Measurements from ENCODE around the gene SLC38A10. TPM values are rescaled to one million over a fixed set of nuclear protein-coding genes. Genes with fewer than 3 reads are reported as not detected.

SLC38A10 gene
- total and polyA plus RNA-seq, 2 of the 13 experiments (the other 11 are each of a cell fraction or from before 2014, with no cell fraction given), result 23.4 to 55.8 TPM

DNA sequence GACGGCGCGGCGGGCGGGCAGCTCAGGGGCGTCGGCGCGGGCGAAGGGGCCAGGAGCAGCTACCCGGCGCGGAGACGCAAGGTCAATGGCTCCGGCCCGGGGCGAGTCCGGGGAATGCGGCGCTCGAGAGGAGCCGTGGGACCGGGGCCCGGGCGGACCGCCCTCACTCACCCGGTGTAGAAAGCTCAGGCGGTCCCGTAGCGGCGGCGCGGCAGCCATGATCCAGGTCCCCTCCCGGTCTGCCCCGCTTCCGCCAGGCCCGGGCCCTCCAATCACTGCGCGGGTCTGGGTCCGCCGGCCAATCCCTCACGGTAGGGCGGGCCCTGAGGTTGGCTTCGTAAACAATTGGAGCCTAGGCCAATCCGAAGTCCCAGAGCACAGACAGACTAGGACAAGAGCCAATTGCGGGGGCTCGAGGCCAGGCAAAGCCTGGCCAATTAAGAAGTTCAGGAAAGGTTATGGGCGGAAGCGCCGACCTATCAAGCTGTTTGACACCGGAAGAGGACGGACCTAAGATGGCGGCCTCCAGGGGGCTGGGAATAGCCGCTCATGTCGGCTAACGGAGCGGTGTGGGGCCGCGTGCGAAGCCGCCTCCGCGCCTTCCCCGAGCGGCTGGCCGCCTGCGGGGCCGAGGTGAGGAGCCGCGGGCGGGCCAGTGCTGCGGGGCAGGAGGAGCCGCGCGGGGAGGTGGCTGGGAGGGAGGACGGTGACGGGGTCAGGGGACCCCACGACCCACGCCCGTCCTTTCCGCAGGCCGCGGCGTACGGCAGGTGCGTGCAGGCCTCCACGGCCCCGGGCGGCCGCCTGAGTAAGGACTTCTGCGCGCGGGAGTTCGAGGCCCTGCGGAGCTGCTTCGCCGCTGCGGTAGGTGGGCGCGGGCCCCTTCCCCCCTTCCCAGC lies 56.0 kb downstream of the SLC38A10 start, which contains the start of the genes NDUFAF8 and TEPSIN:
Gene NDUFAF8, plus strand, starts transcription at position 504 of the 899 bp plus-strand sequence. Its CDS starts 46 bp downstream, at position 550.
Gene TEPSIN, minus strand, starts transcription at position 241 of the 899 bp plus-strand sequence. Its CDS starts 22 bp downstream, at position 219.
- in situ Hi-C loops (cut with HindIII; ENCODE audit: extremely low pct_ligation_motif_present, low pct_unique_long_range_greater_than_20kb) (no loop called here), intact Hi-C loops (cut with micrococcal nuclease; ENCODE audit: unreplicated experiment) (loop anchor here (1.0 kb wide), 1 partner anchor 16 kb away; no protein-coding TSS in a partner anchor)
- FAIRE-seq (peak; percentile 99), DNase-seq (ENCODE audit: low spot score) (peak; percentile 100), ATAC-seq (peak; percentile 95)
- 0% methylated on average over 12 of the region's 100 CpGs for WGBS (ENCODE audit: low lambda C conversion rate)
- Histone ChIP-seq H3K4me1 (ENCODE audit: insufficient read depth, low read length) (peaks cover 27% of the 10 kb centered on the region), H3K4me2 (ENCODE audit: low read depth, low read length) (peak within 1 kb of the TSS; percentile 91), H3K9me3 (ENCODE audit: low read length) (no peaks in the 10 kb centered on the region), H3K27me3 (ENCODE audit: control insufficient read depth in 1 of 2, insufficient read depth in 2 of 2, low read length in 2 of 2) (no peaks in the 10 kb centered on the region; a peak in 1 of 5 replicates), H3K4me3 (replicated peaks in 1 of 3; ENCODE audit: insufficient read depth in 1 of 3, low read depth in 2 of 3, low read length in 3 of 3) (peak within 1 kb of the TSS; percentile 94 to 98 (median 96)), H3K36me3 (replicated peaks in 1 of 2; ENCODE audit: control insufficient read depth in 1 of 2, insufficient read depth in 2 of 2, low read length in 2 of 2) (peaks cover 4 to 6% of the 10 kb centered on the region in 2 experiments; a peak in 2 of 5 replicates), H4K20me1 (ENCODE audit: insufficient read depth, low read length) (peaks cover 8% of the 10 kb centered on the region; the same call in 1 of the 2 replicates), H3K79me2 (ENCODE audit: insufficient read depth, low read length) (peaks cover 40% of the 10 kb centered on the region), H3K27ac (ENCODE audit: extremely low read length, insufficient read depth, low read length) (peak within 1 kb of the TSS; percentile 81), H3K9ac (ENCODE audit: insufficient read depth, low read depth, low read length) (peak within 1 kb of the TSS; percentile 98), H2AFZ (ENCODE audit: low read length) (no peak within 1 kb of the TSS)
- CTCF ChIA-PET (ENCODE audit: low intra/inter-chr PET ratio, low total read pairs), result no interaction called here
- POLR2A ChIA-PET, result interaction anchor here (0.6 to 3.8 kb wide), 23 partner anchors 9 to 445 kb away, joined by 3 to 61 read pairs (median 4); partner anchors contain the start of genes ARL16, CEP131, HGS and PVALEF
- BruUV-seq (replicated peaks), result no TSS peak
- TF ChIP-seq, protein P1, sequence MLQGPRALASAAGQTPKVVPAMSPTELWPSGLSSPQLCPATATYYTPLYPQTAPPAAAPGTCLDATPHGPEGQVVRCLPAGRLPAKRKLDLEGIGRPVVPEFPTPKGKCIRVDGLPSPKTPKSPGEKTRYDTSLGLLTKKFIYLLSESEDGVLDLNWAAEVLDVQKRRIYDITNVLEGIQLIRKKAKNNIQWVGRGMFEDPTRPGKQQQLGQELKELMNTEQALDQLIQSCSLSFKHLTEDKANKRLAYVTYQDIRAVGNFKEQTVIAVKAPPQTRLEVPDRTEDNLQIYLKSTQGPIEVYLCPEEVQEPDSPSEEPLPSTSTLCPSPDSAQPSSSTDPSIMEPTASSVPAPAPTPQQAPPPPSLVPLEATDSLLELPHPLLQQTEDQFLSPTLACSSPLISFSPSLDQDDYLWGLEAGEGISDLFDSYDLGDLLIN (CRISPR knock-in tag; IDR thresholded peaks at IDR 0.05; ENCODE audit: borderline replicate concordance), result no peak
- TF ChIP-seq ZNF782 (CRISPR knock-in tag; IDR thresholded peaks at IDR 0.05; ENCODE audit: borderline replicate concordance) (no peak; the same call in 1 of the 2 replicates), NFKB2 (CRISPR knock-in tag; IDR thresholded peaks at IDR 0.05; ENCODE audit: borderline replicate concordance) (peak; percentile 36; the same call in 1 of the 2 replicates), KAT8 (CRISPR knock-in tag; IDR thresholded peaks at IDR 0.05) (peak; percentile 90), RXRB (CRISPR knock-in tag; IDR thresholded peaks at IDR 0.05; ENCODE audit: borderline replicate concordance) (no peak), KLF13 (CRISPR knock-in tag; IDR thresholded peaks at IDR 0.05) (0 out of 2 replicates have a peak, but pooled peaks have one; percentile 31), GABPB1 (CRISPR knock-in tag; IDR thresholded peaks at IDR 0.05) (peak; percentile 95), ZNF792 (CRISPR knock-in tag; IDR thresholded peaks at IDR 0.05) (0 out of 2 replicates have a peak, but pooled peaks have one; percentile 17), SRSF1 (optimal IDR thresholded peaks at IDR 0.05; ENCODE audit: low read depth, low read length) (peak; percentile 92), ZNF263 (CRISPR knock-in tag; IDR thresholded peaks at IDR 0.05) (peak; percentile 79), HOXA5 (CRISPR knock-in tag; IDR thresholded peaks at IDR 0.05) (peak; percentile 64), FOXA3 (CRISPR knock-in tag; IDR thresholded peaks at IDR 0.05) (peak; percentile 54), ELF4 (CRISPR knock-in tag; IDR thresholded peaks at IDR 0.05; ENCODE audit: borderline replicate concordance) (peak; percentile 92), GATAD2A (CRISPR knock-in tag; IDR thresholded peaks at IDR 0.05) (peak; percentile 8; the same call in 1 of the 2 replicates), REXO4 (CRISPR knock-in tag; IDR thresholded peaks at IDR 0.05; ENCODE audit: borderline replicate concordance) (peak; percentile 57; the same call in 1 of the 2 replicates)
- TF ChIP-seq, protein P2, sequence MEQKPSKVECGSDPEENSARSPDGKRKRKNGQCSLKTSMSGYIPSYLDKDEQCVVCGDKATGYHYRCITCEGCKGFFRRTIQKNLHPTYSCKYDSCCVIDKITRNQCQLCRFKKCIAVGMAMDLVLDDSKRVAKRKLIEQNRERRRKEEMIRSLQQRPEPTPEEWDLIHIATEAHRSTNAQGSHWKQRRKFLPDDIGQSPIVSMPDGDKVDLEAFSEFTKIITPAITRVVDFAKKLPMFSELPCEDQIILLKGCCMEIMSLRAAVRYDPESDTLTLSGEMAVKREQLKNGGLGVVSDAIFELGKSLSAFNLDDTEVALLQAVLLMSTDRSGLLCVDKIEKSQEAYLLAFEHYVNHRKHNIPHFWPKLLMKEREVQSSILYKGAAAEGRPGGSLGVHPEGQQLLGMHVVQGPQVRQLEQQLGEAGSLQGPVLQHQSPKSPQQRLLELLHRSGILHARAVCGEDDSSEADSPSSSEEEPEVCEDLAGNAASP (CRISPR knock-in tag; IDR thresholded peaks at IDR 0.05; ENCODE audit: borderline replicate concordance), result no peak
- TF ChIP-seq, protein P3, sequence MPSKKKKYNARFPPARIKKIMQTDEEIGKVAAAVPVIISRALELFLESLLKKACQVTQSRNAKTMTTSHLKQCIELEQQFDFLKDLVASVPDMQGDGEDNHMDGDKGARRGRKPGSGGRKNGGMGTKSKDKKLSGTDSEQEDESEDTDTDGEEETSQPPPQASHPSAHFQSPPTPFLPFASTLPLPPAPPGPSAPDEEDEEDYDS (CRISPR knock-in tag; IDR thresholded peaks at IDR 0.05), result peak; percentile 48; the same call in 1 of the 2 replicates
- TF ChIP-seq, protein P4, sequence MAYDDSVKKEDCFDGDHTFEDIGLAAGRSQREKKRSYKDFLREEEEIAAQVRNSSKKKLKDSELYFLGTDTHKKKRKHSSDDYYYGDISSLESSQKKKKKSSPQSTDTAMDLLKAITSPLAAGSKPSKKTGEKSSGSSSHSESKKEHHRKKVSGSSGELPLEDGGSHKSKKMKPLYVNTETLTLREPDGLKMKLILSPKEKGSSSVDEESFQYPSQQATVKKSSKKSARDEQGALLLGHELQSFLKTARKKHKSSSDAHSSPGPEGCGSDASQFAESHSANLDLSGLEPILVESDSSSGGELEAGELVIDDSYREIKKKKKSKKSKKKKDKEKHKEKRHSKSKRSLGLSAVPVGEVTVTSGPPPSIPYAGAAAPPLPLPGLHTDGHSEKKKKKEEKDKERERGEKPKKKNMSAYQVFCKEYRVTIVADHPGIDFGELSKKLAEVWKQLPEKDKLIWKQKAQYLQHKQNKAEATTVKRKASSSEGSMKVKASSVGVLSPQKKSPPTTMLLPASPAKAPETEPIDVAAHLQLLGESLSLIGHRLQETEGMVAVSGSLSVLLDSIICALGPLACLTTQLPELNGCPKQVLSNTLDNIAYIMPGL (CRISPR knock-in tag; IDR thresholded peaks at IDR 0.05; ENCODE audit: borderline replicate concordance in 1 of 2, low read depth in 1 of 2), result peak; percentile 15 to 81; a peak in 2 of 4 replicates

Data from HepG2 (cell line).